CD14-positive monocyte (primary cell): Measurements from ENCODE around the gene PARP3. TPM values are rescaled to one million over a fixed set of nuclear protein-coding genes. Genes with fewer than 3 reads are reported as not detected.

ENCODE experiments used
- DNase-seq, 3 donors: peaks; one replicate each; pipeline ENCODE4 v3.0.0-alpha.2; 2011 to 2022
- H2AFZ ChIP-seq: 2 replicates; pipeline ENCODE4 v1.6.0; 2012; ENCODE audit warnings: mild to moderate bottlenecking, low read depth, low read length, inconsistent platforms; ENCODE audit not compliant: insufficient read depth, poor library complexity, severe bottlenecking
- H3K27ac ChIP-seq, 2 donors: 1 replicate in 1 of 2; 2 replicates in 1 of 2; pipeline ENCODE4 v1.5.1; 2012 to 2013; ENCODE audit warnings: low read length in 2 of 2, control low read depth in 1 of 2, inconsistent platforms in 1 of 2, low read depth in 1 of 2, mild to moderate bottlenecking in 1 of 2
- H3K27me3 ChIP-seq, 2 donors: one replicate each; pipeline versions ENCODE4 v1.6.0 to v1.6.1; 2011 to 2013; ENCODE audit warnings: low read length in 2 of 2; ENCODE audit not compliant: control insufficient read depth in 2 of 2, insufficient read depth in 2 of 2
- H3K36me3 ChIP-seq, 2 donors: replicated peaks in 1 of 2; 1 replicate in 1 of 2; 2 replicates in 1 of 2; pipeline versions ENCODE4 v1.5.1 to v1.6.1; 2012 to 2013; ENCODE audit warnings: low read length in 2 of 2, control low read depth in 1 of 2, inconsistent platforms in 1 of 2, mild to moderate bottlenecking in 1 of 2; ENCODE audit not compliant: insufficient read depth in 2 of 2, control insufficient read depth in 1 of 2
- H3K4me1 ChIP-seq, 2 donors: 1 replicate in 1 of 2; 2 replicates in 1 of 2; pipeline versions ENCODE4 v1.5.1 to v1.6.1; 2012 to 2013; ENCODE audit warnings: low read length in 2 of 2, control low read depth in 1 of 2, inconsistent platforms in 1 of 2, mild to moderate bottlenecking in 1 of 2, moderate library complexity in 1 of 2; ENCODE audit not compliant: insufficient read depth in 2 of 2, control insufficient read depth in 1 of 2
- H3K4me2 ChIP-seq: replicated peaks from 2 replicates; pipeline ENCODE3; 2012; ENCODE audit warnings: low read length, moderate library complexity, mild to moderate bottlenecking; ENCODE audit not compliant: poor library complexity, severe bottlenecking; ENCODE audit errors: extremely low read depth
- H3K4me3 ChIP-seq, 3 experiments: fragments of 200-600 bp in 1 of 3; sonication (generic) in 1 of 3; replicated peaks in 1 of 3; 1 replicate in 2 of 3; 2 replicates in 1 of 3; pipeline ENCODE4 v1.5.1; 2011 to 2013; ENCODE audit warnings: low read length in 3 of 3, mild to moderate bottlenecking in 3 of 3, control low read depth in 2 of 3, low read depth in 2 of 3, inconsistent platforms in 1 of 3, moderate library complexity in 1 of 3
- H3K79me2 ChIP-seq: 2 replicates; pipeline ENCODE4 v1.6.0; 2012; ENCODE audit warnings: mild to moderate bottlenecking, control low read depth, inconsistent platforms, low read length, moderate library complexity; ENCODE audit not compliant: insufficient read depth
- H3K9ac ChIP-seq: 2 replicates; pipeline ENCODE4 v1.6.0; 2017; ENCODE audit warnings: low read length, mild to moderate bottlenecking; ENCODE audit not compliant: insufficient read depth, poor library complexity, severe bottlenecking
- H3K9me3 ChIP-seq, 2 donors: replicated peaks in 1 of 2; 1 replicate in 1 of 2; 2 replicates in 1 of 2; pipeline versions ENCODE4 v1.5.1 to v1.6.1; 2012 to 2013; ENCODE audit warnings: low read length in 2 of 2, control low read depth in 1 of 2; ENCODE audit not compliant: control insufficient read depth in 1 of 2, insufficient read depth in 1 of 2
- H4K20me1 ChIP-seq: 2 replicates; pipeline ENCODE4 v1.6.0; 2012; ENCODE audit warnings: mild to moderate bottlenecking, low read length, control low read depth, moderate library complexity; ENCODE audit not compliant: insufficient read depth
- H3K27ac Mint-ChIP-seq, 7 donors: one replicate each; pipeline ENCODE4 v1.8.0; 2020; ENCODE audit warnings: mild to moderate bottlenecking in 7 of 7, mixed read lengths in 7 of 7, moderate library complexity in 6 of 7, inconsistent platforms in 2 of 7
- H3K27me3 Mint-ChIP-seq, 3 donors: one replicate each; pipeline ENCODE4 v1.8.0; 2021 to 2022; ENCODE audit warnings: low read depth in 3 of 3, mild to moderate bottlenecking in 3 of 3, mixed read lengths in 3 of 3, moderate library complexity in 3 of 3, inconsistent platforms in 1 of 3
- H3K36me3 Mint-ChIP-seq, 2 donors: one replicate each; pipeline ENCODE4 v1.8.0; 2020; ENCODE audit warnings: mixed read lengths in 2 of 2, inconsistent platforms in 1 of 2, mild to moderate bottlenecking in 1 of 2
- H3K4me1 Mint-ChIP-seq: one replicate; pipeline ENCODE4 v1.8.0; 2020; ENCODE audit warnings: mild to moderate bottlenecking, mixed read lengths
- H3K4me3 Mint-ChIP-seq, 2 donors: one replicate each; pipeline ENCODE4 v1.8.0; 2020; ENCODE audit warnings: mild to moderate bottlenecking in 2 of 2, mixed read lengths in 2 of 2, moderate library complexity in 1 of 2
- H3K9me3 Mint-ChIP-seq, 7 donors: one replicate each; pipeline ENCODE4 v1.8.0; 2020 to 2022; ENCODE audit warnings: mixed read lengths in 7 of 7, mild to moderate bottlenecking in 6 of 7, moderate library complexity in 6 of 7, inconsistent platforms in 2 of 7
- WGBS: methylation state at CpG from one replicate; pipeline ENCODE4 v1.1.5; 2013; ENCODE audit warnings: missing lambda C conversion rate; ENCODE audit not compliant: insufficient coverage; 5-methylcytosine and 5-hydroxymethylcytosine counted together
- intact Hi-C, 2 donors: fragments of 100-400 bp; cut with micrococcal nuclease; formaldehyde crosslinking; loops; one replicate each; pipeline versions ENCODE4 v1.15.0 to v1.15.1; 2023
- polyA plus RNA-seq, 3 donors: library from polyadenylated mRNA; depleted of rRNA in 1 of 3; unstranded in 2 of 3; stranded (reverse) in 1 of 3; fragments of 300-500 nt in 2 of 3; fragments of >200 nt in 1 of 3; fragmentation: Illumina TruSeq in 2 of 3; gene quantifications; 1 replicate in 2 of 3; 2 replicates in 1 of 3; pipeline ENCODE4 v1.2.3, GENCODE V29; 2012 to 2021
- TF ChIP-seq, protein P1 (sequence below): fragments of 200-600 bp; IDR thresholded peaks from one replicate; pipeline ENCODE4 v1.8.0; 2022; ENCODE audit warnings: antibody characterized with exemption, mild to moderate bottlenecking

PARP3 gene
- polyA plus RNA-seq, 3 donors, result 1.2 to 6.9 (median 1.7) TPM

DNA sequence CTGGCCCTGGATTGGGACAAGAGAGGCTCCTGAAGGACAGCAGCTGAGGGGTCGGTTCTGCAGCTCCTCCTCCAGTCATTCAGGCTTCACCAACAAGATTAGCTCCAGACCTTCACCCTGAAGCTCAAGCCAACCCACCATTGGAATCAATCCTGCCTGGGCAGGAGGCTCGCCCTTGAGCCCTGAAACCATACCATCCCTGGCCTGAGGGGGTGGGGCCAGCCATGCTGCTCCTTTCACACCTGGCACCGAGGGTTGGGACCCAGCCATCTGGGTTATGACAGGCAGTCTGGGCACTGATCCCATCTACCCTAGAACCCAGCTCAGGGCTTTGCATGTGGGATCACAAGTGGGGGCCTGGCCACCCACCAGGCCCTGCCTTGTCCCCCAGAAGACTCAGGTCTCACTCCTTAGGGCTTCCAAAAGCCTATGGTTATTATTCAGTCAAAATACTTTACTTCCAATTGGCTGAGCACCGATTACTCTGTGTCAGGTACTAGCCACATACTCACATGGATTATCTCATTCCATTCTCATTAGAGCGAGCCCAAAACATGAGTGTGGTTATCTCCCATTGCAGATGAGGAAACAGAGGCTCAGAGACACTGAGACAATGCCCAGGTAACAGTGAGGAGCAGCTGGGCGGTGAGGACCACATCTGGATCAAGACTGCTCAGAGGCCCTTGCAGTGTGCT, 28.6 kb downstream of the PARP3 start:
- TF ChIP-seq, protein P1, sequence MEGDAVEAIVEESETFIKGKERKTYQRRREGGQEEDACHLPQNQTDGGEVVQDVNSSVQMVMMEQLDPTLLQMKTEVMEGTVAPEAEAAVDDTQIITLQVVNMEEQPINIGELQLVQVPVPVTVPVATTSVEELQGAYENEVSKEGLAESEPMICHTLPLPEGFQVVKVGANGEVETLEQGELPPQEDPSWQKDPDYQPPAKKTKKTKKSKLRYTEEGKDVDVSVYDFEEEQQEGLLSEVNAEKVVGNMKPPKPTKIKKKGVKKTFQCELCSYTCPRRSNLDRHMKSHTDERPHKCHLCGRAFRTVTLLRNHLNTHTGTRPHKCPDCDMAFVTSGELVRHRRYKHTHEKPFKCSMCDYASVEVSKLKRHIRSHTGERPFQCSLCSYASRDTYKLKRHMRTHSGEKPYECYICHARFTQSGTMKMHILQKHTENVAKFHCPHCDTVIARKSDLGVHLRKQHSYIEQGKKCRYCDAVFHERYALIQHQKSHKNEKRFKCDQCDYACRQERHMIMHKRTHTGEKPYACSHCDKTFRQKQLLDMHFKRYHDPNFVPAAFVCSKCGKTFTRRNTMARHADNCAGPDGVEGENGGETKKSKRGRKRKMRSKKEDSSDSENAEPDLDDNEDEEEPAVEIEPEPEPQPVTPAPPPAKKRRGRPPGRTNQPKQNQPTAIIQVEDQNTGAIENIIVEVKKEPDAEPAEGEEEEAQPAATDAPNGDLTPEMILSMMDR, result no peak
- Mint-ChIP-seq H3K27ac (no peak overlapping the region), H3K4me3 (no peak overlapping the region), H3K9me3 (peaks cover 0 to 14% (median 0%) of the 10 kb centered on the region in 7 donors), H3K4me1 (peaks cover 33% of the 10 kb centered on the region), H3K36me3 (peaks cover 6 to 10% of the 10 kb centered on the region in 2 donors), H3K27me3 (peaks cover 28 to 32% (median 29%) of the 10 kb centered on the region in 3 donors)
- no peak overlapping the region for H2AFZ ChIP-seq
- no peak overlapping the region for H3K4me2 ChIP-seq
- no peak overlapping the region for H3K9ac ChIP-seq
- H4K20me1 ChIP-seq, result peaks cover 4% of the 10 kb centered on the region
- intact Hi-C loops, result no loop called here
- 94% methylated on average over 6 of the region's 6 CpGs for WGBS
- no peaks in the 10 kb centered on the region for H3K79me2 ChIP-seq
- H3K36me3 ChIP-seq, result no peaks in the 10 kb centered on the region
- no peak overlapping the region for H3K27ac ChIP-seq
- no peak overlapping the region for H3K4me3 ChIP-seq
- no peak for DNase-seq
- peaks cover 10 to 26% of the 10 kb centered on the region in 2 donors for H3K27me3 ChIP-seq
- peaks cover 32 to 41% of the 10 kb centered on the region in 2 donors for H3K4me1 ChIP-seq
- no peaks in the 10 kb centered on the region for H3K9me3 ChIP-seq

DNA sequence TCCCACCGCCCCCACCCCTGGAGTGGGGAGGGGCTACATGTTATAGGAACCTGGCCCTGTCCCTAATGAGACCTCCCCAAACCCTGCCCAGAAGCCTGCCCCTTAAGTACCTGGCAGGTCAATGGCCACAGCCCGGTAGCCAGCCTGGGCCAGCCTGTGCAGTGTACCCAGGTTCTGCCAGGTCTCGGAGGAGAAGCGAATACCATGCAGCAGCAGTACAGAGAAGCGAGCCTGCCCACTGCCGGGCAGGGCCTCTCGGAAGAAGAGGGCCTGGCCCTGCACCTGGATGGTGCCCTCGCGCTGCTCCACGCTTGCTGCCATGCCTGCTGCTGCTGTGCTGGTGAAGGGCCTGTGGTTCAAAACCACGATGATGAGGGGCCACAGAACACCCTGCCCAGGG, 29.2 kb downstream of the PARP3 start:
- H3K4me1 ChIP-seq, result peaks cover 35 to 45% of the 10 kb centered on the region in 2 donors
- H3K4me3 ChIP-seq, result no peak overlapping the region
- H3K9ac ChIP-seq, result no peak overlapping the region
- Mint-ChIP-seq H3K4me1 (peaks cover 37% of the 10 kb centered on the region), H3K9me3 (peaks cover 0 to 12% (median 0%) of the 10 kb centered on the region in 7 donors), H3K27ac (no peak overlapping the region), H3K4me3 (no peak overlapping the region), H3K27me3 (peaks cover 23 to 26% (median 24%) of the 10 kb centered on the region in 3 donors), H3K36me3 (peaks cover 6 to 10% of the 10 kb centered on the region in 2 donors)
- H4K20me1 ChIP-seq, result peaks cover 4% of the 10 kb centered on the region
- no peaks in the 10 kb centered on the region for H3K79me2 ChIP-seq
- intact Hi-C loops, result no loop called here
- no peaks in the 10 kb centered on the region for H3K9me3 ChIP-seq
- no peak overlapping the region for H3K4me2 ChIP-seq
- H3K27me3 ChIP-seq, result peaks cover 9 to 20% of the 10 kb centered on the region in 2 donors
- no peaks in the 10 kb centered on the region for H3K36me3 ChIP-seq
- no peak overlapping the region for H2AFZ ChIP-seq
- no peak overlapping the region for H3K27ac ChIP-seq
- TF ChIP-seq, protein P1, result no peak
- WGBS, result 90% methylated on average over 10 of the region's 11 CpGs
- no peak for DNase-seq
